Measurements from ENCODE around the gene LAMA2. TPM values are rescaled to one million over a fixed set of nuclear protein-coding genes. Genes with fewer than 3 reads are reported as not detected.

The LAMA2 gene
- total RNA-seq, 1 experiment from 2014 or later: 0.28 TPM

DNA sequence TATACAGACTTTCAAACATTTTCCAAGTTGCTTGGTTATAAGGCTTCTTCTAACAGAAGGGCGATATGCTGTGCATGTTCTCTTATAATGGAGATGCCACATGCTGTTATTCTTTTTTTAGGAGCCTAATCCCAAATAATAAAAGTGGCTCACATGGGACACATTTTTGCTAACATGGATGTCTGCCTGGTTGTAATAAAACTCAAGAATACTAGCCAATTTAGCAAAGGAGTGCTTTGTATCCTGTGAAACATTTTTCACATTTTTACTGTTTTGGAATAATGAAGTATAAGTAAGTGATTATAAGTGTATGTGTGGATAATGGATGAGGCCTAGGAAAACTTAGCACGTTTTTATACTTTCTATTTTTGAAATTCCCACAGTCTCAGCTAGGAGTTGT lies 312.2 kb downstream of the LAMA2 start:
- POLR2A ChIA-PET: no interaction called here
- CTCF ChIA-PET: no interaction called here
- in situ Hi-C loops (cut with HindIII; ENCODE audit: low pct_unique_long_range_greater_than_20kb, low sequenced_read_pairs): no loop called here
- ATAC-seq (no peak), DNase-seq (ENCODE audit: low read depth, low spot score) (no peak)
- Histone ChIP-seq H3K4me1 (ENCODE audit: control insufficient read depth, insufficient read depth, low read length) (0 out of 2 replicates have a peak, but pooled peaks cover 3% of the 10 kb centered on the region), H3K9me3 (ENCODE audit: control insufficient read depth, insufficient read depth, low read depth, low read length) (no peaks in the 10 kb centered on the region), H3K36me3 (ENCODE audit: control insufficient read depth, insufficient read depth, low read length) (no peaks in the 10 kb centered on the region; the same call in 1 of the 2 replicates), H3K27ac (ENCODE audit: low read length) (no peak overlapping the region), H3K27me3 (ENCODE audit: control insufficient read depth, insufficient read depth, low read length) (no peaks in the 10 kb centered on the region), H3K4me3 (ENCODE audit: low read depth in 2 of 2, low read length in 2 of 2) (no peak overlapping the region)
- intact Hi-C loops (cut with micrococcal nuclease; ENCODE audit: unreplicated experiment): no loop called here
- TF ChIP-seq POLR2AphosphoS5 (IDR thresholded peaks at IDR 0.05; ENCODE audit: low read depth, low read length): no peak
- TF ChIP-seq, protein P1, sequence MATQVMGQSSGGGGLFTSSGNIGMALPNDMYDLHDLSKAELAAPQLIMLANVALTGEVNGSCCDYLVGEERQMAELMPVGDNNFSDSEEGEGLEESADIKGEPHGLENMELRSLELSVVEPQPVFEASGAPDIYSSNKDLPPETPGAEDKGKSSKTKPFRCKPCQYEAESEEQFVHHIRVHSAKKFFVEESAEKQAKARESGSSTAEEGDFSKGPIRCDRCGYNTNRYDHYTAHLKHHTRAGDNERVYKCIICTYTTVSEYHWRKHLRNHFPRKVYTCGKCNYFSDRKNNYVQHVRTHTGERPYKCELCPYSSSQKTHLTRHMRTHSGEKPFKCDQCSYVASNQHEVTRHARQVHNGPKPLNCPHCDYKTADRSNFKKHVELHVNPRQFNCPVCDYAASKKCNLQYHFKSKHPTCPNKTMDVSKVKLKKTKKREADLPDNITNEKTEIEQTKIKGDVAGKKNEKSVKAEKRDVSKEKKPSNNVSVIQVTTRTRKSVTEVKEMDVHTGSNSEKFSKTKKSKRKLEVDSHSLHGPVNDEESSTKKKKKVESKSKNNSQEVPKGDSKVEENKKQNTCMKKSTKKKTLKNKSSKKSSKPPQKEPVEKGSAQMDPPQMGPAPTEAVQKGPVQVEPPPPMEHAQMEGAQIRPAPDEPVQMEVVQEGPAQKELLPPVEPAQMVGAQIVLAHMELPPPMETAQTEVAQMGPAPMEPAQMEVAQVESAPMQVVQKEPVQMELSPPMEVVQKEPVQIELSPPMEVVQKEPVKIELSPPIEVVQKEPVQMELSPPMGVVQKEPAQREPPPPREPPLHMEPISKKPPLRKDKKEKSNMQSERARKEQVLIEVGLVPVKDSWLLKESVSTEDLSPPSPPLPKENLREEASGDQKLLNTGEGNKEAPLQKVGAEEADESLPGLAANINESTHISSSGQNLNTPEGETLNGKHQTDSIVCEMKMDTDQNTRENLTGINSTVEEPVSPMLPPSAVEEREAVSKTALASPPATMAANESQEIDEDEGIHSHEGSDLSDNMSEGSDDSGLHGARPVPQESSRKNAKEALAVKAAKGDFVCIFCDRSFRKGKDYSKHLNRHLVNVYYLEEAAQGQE (IDR thresholded peaks at IDR 0.05; ENCODE audit: insufficient read depth in 1 of 2, low read depth in 2 of 2, low read length in 1 of 2): no peak
- TF ChIP-seq SIN3A (IDR thresholded peaks at IDR 0.05; ENCODE audit: borderline replicate concordance, insufficient read depth, low read depth, low read length): no peak
- TF ChIP-seq, protein P2, sequence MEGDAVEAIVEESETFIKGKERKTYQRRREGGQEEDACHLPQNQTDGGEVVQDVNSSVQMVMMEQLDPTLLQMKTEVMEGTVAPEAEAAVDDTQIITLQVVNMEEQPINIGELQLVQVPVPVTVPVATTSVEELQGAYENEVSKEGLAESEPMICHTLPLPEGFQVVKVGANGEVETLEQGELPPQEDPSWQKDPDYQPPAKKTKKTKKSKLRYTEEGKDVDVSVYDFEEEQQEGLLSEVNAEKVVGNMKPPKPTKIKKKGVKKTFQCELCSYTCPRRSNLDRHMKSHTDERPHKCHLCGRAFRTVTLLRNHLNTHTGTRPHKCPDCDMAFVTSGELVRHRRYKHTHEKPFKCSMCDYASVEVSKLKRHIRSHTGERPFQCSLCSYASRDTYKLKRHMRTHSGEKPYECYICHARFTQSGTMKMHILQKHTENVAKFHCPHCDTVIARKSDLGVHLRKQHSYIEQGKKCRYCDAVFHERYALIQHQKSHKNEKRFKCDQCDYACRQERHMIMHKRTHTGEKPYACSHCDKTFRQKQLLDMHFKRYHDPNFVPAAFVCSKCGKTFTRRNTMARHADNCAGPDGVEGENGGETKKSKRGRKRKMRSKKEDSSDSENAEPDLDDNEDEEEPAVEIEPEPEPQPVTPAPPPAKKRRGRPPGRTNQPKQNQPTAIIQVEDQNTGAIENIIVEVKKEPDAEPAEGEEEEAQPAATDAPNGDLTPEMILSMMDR (IDR thresholded peaks at IDR 0.05): no peak
- TF ChIP-seq TCF7L2 (IDR thresholded peaks at IDR 0.05; ENCODE audit: low read depth, low read length): no peak
- no TSS peak for BruUV-seq (replicated peaks)

DNA sequence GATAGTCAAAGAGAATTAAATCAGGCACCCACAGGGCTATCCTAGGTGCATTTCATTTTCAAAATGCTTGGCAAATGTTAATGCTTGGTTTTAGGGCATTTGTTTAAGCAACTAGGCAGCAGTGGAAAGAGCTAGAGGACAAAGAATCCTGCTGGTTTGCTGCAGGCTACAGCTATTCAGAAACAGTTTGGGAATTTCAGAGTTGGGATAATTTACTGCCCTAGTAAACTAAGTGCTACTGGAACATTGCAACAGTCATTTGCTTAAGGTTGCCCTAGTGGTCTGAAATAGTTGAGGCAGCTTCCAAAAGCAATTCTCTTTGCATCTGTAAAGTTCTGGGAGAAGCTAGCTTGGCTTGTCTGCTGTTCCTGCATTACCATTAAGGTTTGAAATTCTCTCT lies 312.7 kb downstream of the LAMA2 start:
- ChIA-PET POLR2A (no interaction called here), CTCF (no interaction called here)
- in situ Hi-C loops (cut with HindIII; ENCODE audit: low pct_unique_long_range_greater_than_20kb, low sequenced_read_pairs): no loop called here
- BruUV-seq (replicated peaks): no TSS peak
- H3K4me1 ChIP-seq (ENCODE audit: control insufficient read depth, insufficient read depth, low read length): 0 out of 2 replicates have a peak, but pooled peaks cover 3% of the 10 kb centered on the region
- DNase-seq (ENCODE audit: low read depth, low spot score) (no peak), ATAC-seq (no peak)
- TF ChIP-seq, protein P1 (IDR thresholded peaks at IDR 0.05; ENCODE audit: insufficient read depth in 1 of 2, low read depth in 2 of 2, low read length in 1 of 2): no peak
- TF ChIP-seq POLR2AphosphoS5 (IDR thresholded peaks at IDR 0.05; ENCODE audit: low read depth, low read length): no peak
- TF ChIP-seq SIN3A (IDR thresholded peaks at IDR 0.05; ENCODE audit: borderline replicate concordance, insufficient read depth, low read depth, low read length): no peak
- TF ChIP-seq TCF7L2 (IDR thresholded peaks at IDR 0.05; ENCODE audit: low read depth, low read length): no peak
- TF ChIP-seq, protein P2 (IDR thresholded peaks at IDR 0.05): no peak
- H3K9me3 ChIP-seq (ENCODE audit: control insufficient read depth, insufficient read depth, low read depth, low read length): no peaks in the 10 kb centered on the region
- H3K27me3 ChIP-seq (ENCODE audit: control insufficient read depth, insufficient read depth, low read length): no peaks in the 10 kb centered on the region
- no peak overlapping the region for H3K27ac ChIP-seq (ENCODE audit: low read length)
- no peak overlapping the region for H3K4me3 ChIP-seq (ENCODE audit: low read depth in 2 of 2, low read length in 2 of 2)
- intact Hi-C loops (cut with micrococcal nuclease; ENCODE audit: unreplicated experiment): no loop called here
- no peaks in the 10 kb centered on the region; the same call in 1 of the 2 replicates for H3K36me3 ChIP-seq (ENCODE audit: control insufficient read depth, insufficient read depth, low read length)
